Epithelial cell of esophagus (primary cell): Measurements from ENCODE around the gene SLC28A1.

ENCODE experiments used
- DNase-seq: peaks from one replicate; pipeline ENCODE4 v3.0.0; 2010; ENCODE audit warnings: low read depth
- H3K4me3 ChIP-seq: 2 replicates; pipeline ENCODE4 v1.5.1; 2011; ENCODE audit warnings: mild to moderate bottlenecking, low read length, control low read depth
- TF ChIP-seq, protein P1 (sequence below): IDR thresholded peaks from 2 replicates; pipeline ENCODE4 v1.5.1; 2011; ENCODE audit warnings: low read depth, mild to moderate bottlenecking, low read length, control low read depth, inconsistent platforms; ENCODE audit not compliant: insufficient read depth; ENCODE audit errors: missing control alignments

SLC28A1 gene

GRCh38 chr15:84886211-84886983 is 1.9 kb downstream of the SLC28A1 start:
- DNase-seq: no peak
- TF ChIP-seq, protein P1, sequence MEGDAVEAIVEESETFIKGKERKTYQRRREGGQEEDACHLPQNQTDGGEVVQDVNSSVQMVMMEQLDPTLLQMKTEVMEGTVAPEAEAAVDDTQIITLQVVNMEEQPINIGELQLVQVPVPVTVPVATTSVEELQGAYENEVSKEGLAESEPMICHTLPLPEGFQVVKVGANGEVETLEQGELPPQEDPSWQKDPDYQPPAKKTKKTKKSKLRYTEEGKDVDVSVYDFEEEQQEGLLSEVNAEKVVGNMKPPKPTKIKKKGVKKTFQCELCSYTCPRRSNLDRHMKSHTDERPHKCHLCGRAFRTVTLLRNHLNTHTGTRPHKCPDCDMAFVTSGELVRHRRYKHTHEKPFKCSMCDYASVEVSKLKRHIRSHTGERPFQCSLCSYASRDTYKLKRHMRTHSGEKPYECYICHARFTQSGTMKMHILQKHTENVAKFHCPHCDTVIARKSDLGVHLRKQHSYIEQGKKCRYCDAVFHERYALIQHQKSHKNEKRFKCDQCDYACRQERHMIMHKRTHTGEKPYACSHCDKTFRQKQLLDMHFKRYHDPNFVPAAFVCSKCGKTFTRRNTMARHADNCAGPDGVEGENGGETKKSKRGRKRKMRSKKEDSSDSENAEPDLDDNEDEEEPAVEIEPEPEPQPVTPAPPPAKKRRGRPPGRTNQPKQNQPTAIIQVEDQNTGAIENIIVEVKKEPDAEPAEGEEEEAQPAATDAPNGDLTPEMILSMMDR: no peak
- no peak overlapping the region for H3K4me3 ChIP-seq

DNA sequence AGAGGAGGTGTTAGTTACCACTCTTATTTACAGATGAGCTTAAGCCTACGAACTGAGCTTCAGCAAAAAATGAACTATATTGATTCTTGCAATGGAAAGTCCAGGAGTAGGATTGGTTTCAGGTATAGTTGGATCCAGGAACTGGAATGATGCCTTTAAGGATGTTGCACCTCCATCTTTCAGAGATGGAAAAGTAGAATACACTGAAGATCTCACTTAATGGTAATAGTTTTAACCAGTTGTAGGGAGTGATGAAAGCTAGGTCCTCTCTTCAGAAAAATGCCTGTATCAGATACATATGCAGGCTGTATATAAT is 2.5 kb downstream of the SLC28A1 start:
- DNase-seq: no peak
- TF ChIP-seq, protein P1: no peak
- no peak overlapping the region for H3K4me3 ChIP-seq

DNA sequence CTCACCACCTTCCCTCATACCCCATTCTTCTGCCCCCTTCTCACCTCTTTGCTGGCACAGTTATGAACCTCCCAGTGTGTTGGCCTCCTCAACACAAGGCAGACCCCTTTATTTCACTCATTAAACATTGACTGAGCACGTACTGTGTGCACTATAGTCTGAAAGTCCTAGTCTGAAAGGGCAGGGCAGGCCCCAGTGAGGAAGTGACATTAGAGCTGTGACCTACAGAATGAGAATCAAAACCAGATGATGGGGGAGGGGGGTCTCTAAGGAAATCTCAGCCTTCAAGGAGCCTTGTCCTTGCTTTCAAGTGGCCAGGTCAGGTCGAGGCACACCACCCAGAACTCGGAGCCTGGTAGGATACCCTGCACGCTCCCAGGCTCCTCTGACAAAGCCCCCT is 3.5 kb downstream of the SLC28A1 start:
- no peak for DNase-seq
- H3K4me3 ChIP-seq: no peak overlapping the region
- TF ChIP-seq, protein P1: no peak

DNA sequence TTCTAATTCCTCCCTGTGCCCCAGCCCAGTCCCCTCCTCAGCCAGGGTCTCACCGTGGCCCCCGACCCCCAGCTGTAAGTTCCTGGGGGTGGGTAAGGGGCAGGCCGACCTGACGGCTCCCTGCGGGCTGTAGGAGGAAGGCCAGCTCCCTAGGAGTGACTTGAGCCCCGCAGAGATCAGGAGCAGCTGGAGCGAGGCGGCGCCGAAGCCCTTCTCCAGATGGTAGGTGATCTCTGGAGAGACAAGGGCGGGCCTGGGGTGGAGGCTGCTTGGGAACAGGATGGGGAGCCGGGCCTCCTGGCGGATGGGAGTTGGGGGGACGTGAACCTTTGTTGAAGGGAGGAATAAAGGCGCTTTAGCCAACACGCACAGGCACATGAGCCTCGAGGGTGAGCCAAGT is 4.2 kb downstream of the SLC28A1 start:
- H3K4me3 ChIP-seq: no peak overlapping the region
- TF ChIP-seq, protein P1: no peak
- no peak for DNase-seq

GRCh38 chr15:84889313-84889990 is 5.0 kb downstream of the SLC28A1 start:
- TF ChIP-seq, protein P1: no peak
- DNase-seq: no peak
- H3K4me3 ChIP-seq: no peak overlapping the region

DNA sequence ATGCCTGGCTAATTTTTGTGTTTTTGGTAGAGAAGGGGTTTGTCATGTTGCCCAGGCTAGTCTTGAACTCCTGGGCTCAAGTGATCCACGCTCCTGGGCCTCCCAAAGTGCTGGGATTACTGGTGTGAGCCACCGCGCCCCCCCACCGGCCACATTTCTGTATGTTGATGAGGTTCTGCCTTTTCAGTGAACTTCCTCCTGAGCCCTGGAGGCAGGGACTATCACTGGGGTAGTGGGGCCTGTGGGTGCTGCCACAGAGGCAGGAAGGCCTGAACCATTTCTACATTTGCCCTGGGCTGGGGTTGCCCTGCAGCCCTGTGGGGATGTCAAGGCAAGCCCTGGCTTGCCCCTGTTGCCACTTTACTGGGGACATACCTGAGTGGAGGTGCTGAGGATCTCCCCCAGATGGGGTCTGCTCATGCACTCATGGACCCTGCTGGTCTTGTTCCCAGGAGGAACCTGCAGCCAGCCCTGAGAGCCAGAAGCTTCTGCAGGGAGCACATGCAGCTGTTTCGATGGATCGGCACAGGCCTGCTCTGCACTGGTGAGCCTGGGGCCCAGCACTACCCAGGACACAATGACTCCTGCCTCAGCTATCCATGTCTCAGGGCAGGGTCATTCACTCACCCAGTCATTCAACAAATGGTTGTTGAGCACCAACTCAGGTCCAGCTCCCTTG is 5.7 kb downstream of the SLC28A1 start:
- no peak overlapping the region for H3K4me3 ChIP-seq
- DNase-seq: no peak
- TF ChIP-seq, protein P1: no peak
